Large intestine (tissue), 3 donors: ENCODE results near the gene RAB9A. TPM values are rescaled to one million over a fixed set of nuclear protein-coding genes. Genes with fewer than 3 reads are reported as not detected.

Experiments
- DNase-seq, 2 donors: peaks; one replicate each; pipeline versions ENCODE4 v3.0.0 to v3.0.0-alpha.2; 2013
- H3K27ac ChIP-seq: one replicate; pipeline ENCODE4 v1.5.1; 2013; ENCODE audit warnings: low read length
- H3K27me3 ChIP-seq: 2 replicates; pipeline ENCODE4 v1.6.1; 2013; ENCODE audit warnings: low read length; ENCODE audit not compliant: control insufficient read depth, insufficient read depth
- H3K36me3 ChIP-seq: 2 replicates; pipeline ENCODE4 v1.6.1; 2013; ENCODE audit warnings: low read length; ENCODE audit not compliant: control insufficient read depth, insufficient read depth
- H3K4me1 ChIP-seq: one replicate; pipeline ENCODE4 v1.6.1; 2013; ENCODE audit warnings: low read length; ENCODE audit not compliant: control insufficient read depth, insufficient read depth
- H3K4me3 ChIP-seq: one replicate; pipeline ENCODE4 v1.5.1; 2013; ENCODE audit warnings: low read length
- H3K9me3 ChIP-seq: one replicate; pipeline ENCODE4 v1.6.1; 2013; ENCODE audit warnings: mild to moderate bottlenecking, low read depth, low read length, moderate library complexity; ENCODE audit not compliant: control insufficient read depth
- WGBS: methylation state at CpG from one replicate; pipeline ENCODE4 v1.1.5; 2013; ENCODE audit warnings: low lambda C conversion rate; ENCODE audit not compliant: insufficient coverage; 5-methylcytosine and 5-hydroxymethylcytosine counted together
- polyA plus RNA-seq: library from polyadenylated mRNA; unstranded; fragments of 120-200 nt; gene quantifications from one replicate; pipeline ENCODE4 v1.2.1, GENCODE V29; 2013

The RAB9A gene
- polyA plus RNA-seq, 1 donor = 22.6 TPM

DNA sequence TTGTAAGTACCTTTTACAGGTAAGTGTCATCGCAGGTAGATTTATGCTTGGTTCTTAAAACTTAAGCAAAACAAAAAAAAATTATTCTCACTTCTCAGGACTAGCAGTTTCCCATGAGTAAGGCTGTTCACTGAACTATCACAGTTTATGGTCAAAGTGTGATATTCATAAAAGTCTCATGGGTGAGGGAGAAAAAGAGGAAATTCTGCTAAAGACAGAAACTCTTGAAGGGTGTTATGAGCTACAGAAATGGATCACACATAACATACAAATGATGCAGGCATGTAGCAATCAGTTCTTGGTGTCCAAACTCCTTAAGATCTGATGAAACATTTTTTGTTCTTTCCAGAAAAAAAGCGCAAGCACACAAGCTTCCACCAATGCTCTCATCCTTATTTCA, 8.5 kb downstream of the RAB9A start:
- Histone ChIP-seq H3K36me3 (no peaks in the 10 kb centered on the region), H3K4me3 (no peak overlapping the region), H3K4me1 (peaks cover 6% of the 10 kb centered on the region), H3K27ac (no peak overlapping the region), H3K9me3 (no peaks in the 10 kb centered on the region), H3K27me3 (no peaks in the 10 kb centered on the region)
- no CpG with 5 or more reads among the region's 2 CpGs for WGBS
- no peak for DNase-seq

- H3K27ac ChIP-seq = no peak overlapping the region
- H3K4me3 ChIP-seq = no peak overlapping the region
- no CpG with 5 or more reads among the region's 1 CpG for WGBS
- no peak for DNase-seq
- no peaks in the 10 kb centered on the region for H3K36me3 ChIP-seq
- no peaks in the 10 kb centered on the region for H3K9me3 ChIP-seq
- H3K4me1 ChIP-seq = peaks cover 6% of the 10 kb centered on the region
- no peaks in the 10 kb centered on the region for H3K27me3 ChIP-seq
Observed at GRCh38 chrX:13697976-13698375, 9.0 kb downstream of the RAB9A start.

DNA sequence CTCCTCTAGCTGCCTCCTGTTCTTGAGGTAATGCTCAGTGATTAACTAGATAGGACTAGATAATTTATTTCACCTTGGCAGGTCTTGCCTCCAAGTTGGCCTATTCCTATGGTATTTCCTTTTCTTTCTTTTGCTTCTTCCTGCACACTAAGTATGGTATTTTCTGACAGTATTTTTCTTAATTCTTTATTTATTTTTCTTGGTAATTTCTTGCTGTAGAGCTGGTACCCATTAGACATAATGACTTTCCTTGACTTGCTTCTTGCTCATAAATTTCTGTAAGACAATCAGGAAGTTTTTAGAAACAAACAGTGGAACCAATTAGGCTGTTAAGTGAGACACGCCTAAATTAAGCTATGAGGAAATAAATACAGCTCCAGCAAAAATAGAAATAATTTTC, 9.5 kb downstream of the RAB9A start:
- no peak for DNase-seq
- no CpG with 5 or more reads among the region's 1 CpG for WGBS
- H3K4me1 ChIP-seq = peaks cover 6% of the 10 kb centered on the region

DNA sequence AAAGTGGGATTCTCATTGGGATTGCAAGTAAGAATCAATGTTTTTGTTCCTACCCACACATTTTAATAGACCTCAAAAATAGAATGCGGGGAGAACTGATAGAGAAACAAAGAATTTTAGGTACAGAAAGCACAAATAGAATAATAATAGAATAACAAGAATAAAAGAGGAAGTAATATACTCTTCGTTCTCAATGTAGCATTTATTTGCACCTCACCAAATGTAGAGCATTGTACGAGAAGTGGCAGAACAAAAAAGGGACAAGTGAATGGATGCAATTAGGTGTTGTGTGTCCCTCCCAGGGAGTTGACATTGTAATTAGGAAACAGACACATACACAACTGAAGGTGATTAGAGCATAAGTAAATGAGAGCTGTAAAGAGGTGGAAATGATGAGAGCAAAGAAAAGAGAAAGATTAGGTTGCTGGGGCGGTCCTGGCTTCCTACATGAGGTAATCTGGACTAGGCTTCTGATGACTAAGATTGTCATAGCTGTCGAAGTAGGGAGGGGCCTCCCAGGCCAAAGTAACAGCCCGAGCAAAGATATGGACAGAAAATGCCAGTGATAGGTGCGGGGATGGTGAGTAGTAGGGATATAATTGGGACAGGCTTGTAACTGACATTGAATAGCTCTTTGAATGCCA, 10.4 kb downstream of the RAB9A start:
- H3K27me3 ChIP-seq = no peaks in the 10 kb centered on the region
- 100% methylated on average over 1 of the region's 7 CpGs for WGBS
- H3K36me3 ChIP-seq = no peaks in the 10 kb centered on the region
- DNase-seq = peak; percentile 56 to 76
- H3K4me1 ChIP-seq = peaks cover 5% of the 10 kb centered on the region
- peak overlapping the region; percentile 29 for H3K27ac ChIP-seq
- H3K9me3 ChIP-seq = no peaks in the 10 kb centered on the region
- H3K4me3 ChIP-seq = no peak overlapping the region

More for the DNA sequence above, 9.5 kb downstream of the RAB9A start:
- Histone ChIP-seq H3K27me3 (no peaks in the 10 kb centered on the region), H3K36me3 (no peaks in the 10 kb centered on the region), H3K4me3 (no peak overlapping the region), H3K9me3 (no peaks in the 10 kb centered on the region), H3K27ac (no peak overlapping the region)

- no CpG with 5 or more reads among the region's 4 CpGs for WGBS
Observed at GRCh38 chrX:13700380-13700779, 11.5 kb downstream of the RAB9A start.

GRCh38 chrX:13702111-13702789, 13.3 kb downstream of the RAB9A start:
- Histone ChIP-seq H3K4me3 (no peak overlapping the region), H3K36me3 (no peaks in the 10 kb centered on the region), H3K9me3 (no peaks in the 10 kb centered on the region), H3K4me1 (peaks cover 2% of the 10 kb centered on the region), H3K27ac (no peak overlapping the region), H3K27me3 (no peaks in the 10 kb centered on the region)
- no peak for DNase-seq
- no CpG with 5 or more reads among the region's 5 CpGs for WGBS

More at GRCh38 chrX:13700380-13700779, 11.5 kb downstream of the RAB9A start:
- no peak overlapping the region for H3K27ac ChIP-seq
- H3K9me3 ChIP-seq = no peaks in the 10 kb centered on the region
- no peak for DNase-seq
- H3K27me3 ChIP-seq = no peaks in the 10 kb centered on the region
- H3K36me3 ChIP-seq = no peaks in the 10 kb centered on the region
- peaks cover 2% of the 10 kb centered on the region for H3K4me1 ChIP-seq
- H3K4me3 ChIP-seq = no peak overlapping the region

DNA sequence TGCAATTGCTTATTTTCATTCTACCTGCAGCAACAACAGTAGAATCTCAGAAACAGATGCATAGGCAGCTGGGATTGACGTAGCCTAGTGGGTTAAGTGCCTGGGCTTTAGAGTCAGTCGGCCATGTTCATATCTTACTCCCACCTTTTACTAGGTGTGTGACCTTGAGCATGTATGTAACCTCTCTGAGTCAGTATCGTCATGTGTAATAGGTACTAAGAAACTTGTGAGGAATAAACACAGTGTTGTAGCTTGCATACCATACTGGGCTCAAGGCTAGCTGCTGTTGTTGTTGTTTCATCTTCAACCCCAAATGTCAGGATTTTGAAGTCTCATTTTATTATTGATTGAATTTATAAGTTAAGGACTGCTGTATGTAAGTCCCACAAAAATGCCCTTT, 14.2 kb downstream of the RAB9A start:
- Histone ChIP-seq H3K27me3 (no peaks in the 10 kb centered on the region), H3K9me3 (no peaks in the 10 kb centered on the region), H3K36me3 (no peaks in the 10 kb centered on the region), H3K4me3 (no peak overlapping the region), H3K27ac (no peak overlapping the region), H3K4me1 (peaks cover 2% of the 10 kb centered on the region)
- WGBS = no CpG with 5 or more reads among the region's 3 CpGs
- DNase-seq = no peak

DNA sequence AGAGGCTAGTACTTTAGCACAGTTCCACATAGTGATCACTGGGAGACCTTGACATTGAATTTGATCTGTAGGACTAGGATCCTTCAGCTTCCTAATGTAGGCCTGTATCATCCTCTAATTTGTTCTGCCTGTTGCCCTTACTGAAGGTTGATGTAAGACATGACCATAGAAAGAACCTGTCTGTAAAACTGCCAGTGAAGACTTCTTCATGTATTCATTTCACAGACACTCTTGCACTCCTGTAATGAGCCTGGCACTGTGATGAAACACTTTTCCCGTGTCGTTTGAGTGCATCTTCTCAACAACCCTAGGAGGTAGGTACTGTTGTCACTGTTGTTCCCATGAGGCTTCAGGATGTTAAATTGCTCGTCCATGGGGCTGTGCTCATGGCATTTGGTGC, 14.7 kb downstream of the RAB9A start:
- no peak overlapping the region for H3K27ac ChIP-seq
- H3K4me1 ChIP-seq = peaks cover 2% of the 10 kb centered on the region
- no peak for DNase-seq
- H3K36me3 ChIP-seq = no peaks in the 10 kb centered on the region
- WGBS = no CpG with 5 or more reads among the region's 3 CpGs
- H3K9me3 ChIP-seq = no peaks in the 10 kb centered on the region
- no peak overlapping the region for H3K4me3 ChIP-seq
- no peaks in the 10 kb centered on the region for H3K27me3 ChIP-seq

- H3K27ac ChIP-seq = no peak overlapping the region
- no peak for DNase-seq
- no peak overlapping the region for H3K4me3 ChIP-seq
- H3K27me3 ChIP-seq = no peaks in the 10 kb centered on the region
- H3K9me3 ChIP-seq = no peaks in the 10 kb centered on the region
- no CpG with 5 or more reads among the region's 4 CpGs for WGBS
- H3K36me3 ChIP-seq = peaks cover 14% of the 10 kb centered on the region
- H3K4me1 ChIP-seq = no peaks in the 10 kb centered on the region
Observed at GRCh38 chrX:13711141-13711540, 22.2 kb downstream of the RAB9A start.

DNA sequence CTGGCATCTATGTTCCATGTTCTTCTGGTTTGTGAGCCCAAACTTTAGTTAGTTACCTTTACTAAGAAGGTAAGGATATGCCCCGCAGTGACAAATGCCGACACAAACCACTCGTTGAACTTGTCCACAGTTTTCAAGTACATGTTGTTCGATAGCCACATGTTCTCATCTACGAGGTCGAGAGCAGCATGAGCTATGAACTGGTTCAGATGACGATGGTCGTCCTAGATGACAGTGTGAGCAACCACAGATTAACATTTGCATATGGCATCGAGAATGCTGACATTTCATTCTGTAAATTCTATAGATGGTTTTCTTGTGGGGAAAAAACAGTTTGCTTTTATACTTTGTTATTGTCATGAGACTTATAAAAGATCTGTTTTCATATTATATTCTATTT, 27.5 kb downstream of the RAB9A start:
- no peak for DNase-seq
- WGBS = no CpG with 5 or more reads among the region's 9 CpGs
- Histone ChIP-seq H3K36me3 (peaks cover 16% of the 10 kb centered on the region), H3K27me3 (no peaks in the 10 kb centered on the region), H3K9me3 (no peaks in the 10 kb centered on the region), H3K4me3 (no peak overlapping the region), H3K27ac (no peak overlapping the region), H3K4me1 (no peaks in the 10 kb centered on the region)

GRCh38 chrX:13716905-13717304, 28.0 kb downstream of the RAB9A start:
- Histone ChIP-seq H3K4me3 (no peak overlapping the region), H3K4me1 (no peaks in the 10 kb centered on the region), H3K27me3 (no peaks in the 10 kb centered on the region), H3K36me3 (peaks cover 12% of the 10 kb centered on the region), H3K9me3 (no peaks in the 10 kb centered on the region), H3K27ac (no peak overlapping the region)
- DNase-seq = no peak
- WGBS = no CpG with 5 or more reads among the region's 6 CpGs
